HG03558 (cell line): ENCODE measurements around the gene SGTA.
"Not testable (repeated sequence)": the region's sequence is repeated elsewhere in the genome, so short reads cannot be mapped to it uniquely, and the experiment has no call there.

ENCODE experiments used
- ATAC-seq: cut with Tn5 transposase; IDR thresholded peaks from one replicate; pipeline ENCODE4 v1.9.1; 2021; ENCODE audit warnings: moderate number of reproducible peaks; ENCODE audit not compliant: unreplicated experiment; ENCODE audit errors: extremely low read depth

The SGTA gene

DNA sequence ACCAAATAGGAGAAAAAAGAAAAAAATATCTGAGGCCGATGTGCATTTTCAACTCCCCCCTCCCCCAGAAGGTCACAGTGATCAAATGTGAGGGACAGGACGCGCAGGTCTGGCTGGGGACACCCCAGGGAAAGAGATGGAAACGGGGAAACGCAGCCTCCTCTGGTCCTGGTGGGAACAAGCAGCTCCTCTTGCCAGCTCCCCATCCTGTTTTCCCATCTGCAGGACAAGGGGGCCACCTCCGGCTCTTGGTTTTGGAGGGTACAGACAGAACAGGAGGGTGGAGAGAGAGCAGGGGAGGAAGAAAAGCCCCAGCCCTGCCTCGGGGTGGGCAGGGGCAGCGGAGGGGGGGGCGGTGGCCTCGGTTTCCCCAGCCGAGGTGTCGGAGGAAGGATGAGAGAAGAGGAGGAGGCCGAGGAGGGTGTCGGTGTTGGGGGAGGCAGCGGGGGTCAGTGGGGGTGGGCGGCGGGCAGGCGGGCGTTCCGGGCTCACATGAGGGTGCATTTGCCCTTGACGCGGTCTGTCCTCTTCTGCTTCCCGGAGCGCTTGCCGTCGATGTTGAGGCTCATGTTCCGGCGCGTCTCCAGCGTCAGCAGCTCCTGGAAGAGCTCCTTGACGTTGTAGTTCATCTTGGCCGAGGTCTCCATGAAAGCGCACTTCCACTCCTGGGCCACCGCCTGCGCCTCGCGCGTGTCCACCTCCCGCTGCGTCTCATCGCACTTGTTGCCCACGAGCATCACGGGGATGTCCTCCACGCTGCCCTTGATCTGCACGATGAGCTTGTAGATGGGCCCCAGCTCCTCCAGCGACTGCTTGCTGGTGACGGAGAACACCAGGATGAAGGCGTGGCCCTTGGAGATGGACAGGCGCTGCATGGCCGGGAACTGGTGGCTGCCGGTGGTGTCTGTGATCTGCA lies 66.1 kb downstream of the SGTA start:
- no peak for ATAC-seq

DNA sequence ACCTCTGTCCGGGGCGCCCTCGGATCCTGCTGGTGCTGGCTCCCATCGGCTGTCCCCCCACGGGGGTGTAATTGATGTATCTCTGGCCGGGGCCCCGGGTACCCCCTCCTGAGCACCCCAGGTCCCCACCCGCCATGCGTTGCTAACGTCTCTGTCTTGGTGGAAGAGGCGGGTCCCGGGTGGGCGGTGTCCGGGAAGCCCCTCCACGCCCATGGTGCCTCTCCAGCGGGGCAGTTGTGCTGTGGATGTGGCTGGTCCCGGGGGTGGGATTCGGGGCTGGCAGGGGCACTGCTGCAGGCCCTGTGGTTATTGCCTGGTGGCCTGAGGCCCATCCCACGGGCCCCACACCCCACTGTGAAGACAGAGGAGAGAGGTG lies 66.8 kb downstream of the SGTA start:
- ATAC-seq = no peak

DNA sequence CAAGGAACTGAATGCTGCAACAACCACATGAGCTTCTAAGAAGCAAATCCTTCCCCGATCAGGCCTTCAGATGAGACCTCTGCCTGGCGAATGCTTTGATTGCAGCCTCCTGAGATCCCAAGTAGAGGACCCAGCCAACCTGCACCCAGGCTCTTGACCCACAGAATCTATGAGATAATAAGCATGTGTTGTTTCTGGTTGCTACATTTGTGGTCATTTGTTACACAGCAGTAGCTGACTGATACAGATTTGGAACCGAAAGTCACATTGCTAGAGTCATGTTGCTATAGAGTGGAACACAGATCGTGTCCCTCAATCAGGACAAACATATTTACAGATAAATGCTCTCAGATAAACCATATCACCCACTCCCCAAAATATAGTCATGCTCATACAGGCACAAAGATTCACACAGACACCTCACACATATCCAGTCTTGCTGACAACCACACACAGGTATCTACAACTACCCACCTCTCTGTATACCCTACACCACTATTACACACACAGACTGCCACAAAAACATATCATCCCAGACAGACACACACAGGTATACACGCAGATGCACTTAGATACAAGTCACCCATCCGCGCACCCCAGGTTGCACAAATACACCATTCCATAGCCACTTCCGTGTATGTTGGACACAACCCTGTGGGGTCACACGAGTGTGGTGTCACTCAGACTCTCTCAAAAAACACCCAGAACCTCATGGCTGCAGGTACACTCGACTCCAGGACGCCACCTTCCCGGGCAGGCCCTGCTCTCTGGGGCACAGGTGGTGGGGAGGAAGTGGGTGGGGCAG lies 67.4 kb downstream of the SGTA start:
- no peak for ATAC-seq

DNA sequence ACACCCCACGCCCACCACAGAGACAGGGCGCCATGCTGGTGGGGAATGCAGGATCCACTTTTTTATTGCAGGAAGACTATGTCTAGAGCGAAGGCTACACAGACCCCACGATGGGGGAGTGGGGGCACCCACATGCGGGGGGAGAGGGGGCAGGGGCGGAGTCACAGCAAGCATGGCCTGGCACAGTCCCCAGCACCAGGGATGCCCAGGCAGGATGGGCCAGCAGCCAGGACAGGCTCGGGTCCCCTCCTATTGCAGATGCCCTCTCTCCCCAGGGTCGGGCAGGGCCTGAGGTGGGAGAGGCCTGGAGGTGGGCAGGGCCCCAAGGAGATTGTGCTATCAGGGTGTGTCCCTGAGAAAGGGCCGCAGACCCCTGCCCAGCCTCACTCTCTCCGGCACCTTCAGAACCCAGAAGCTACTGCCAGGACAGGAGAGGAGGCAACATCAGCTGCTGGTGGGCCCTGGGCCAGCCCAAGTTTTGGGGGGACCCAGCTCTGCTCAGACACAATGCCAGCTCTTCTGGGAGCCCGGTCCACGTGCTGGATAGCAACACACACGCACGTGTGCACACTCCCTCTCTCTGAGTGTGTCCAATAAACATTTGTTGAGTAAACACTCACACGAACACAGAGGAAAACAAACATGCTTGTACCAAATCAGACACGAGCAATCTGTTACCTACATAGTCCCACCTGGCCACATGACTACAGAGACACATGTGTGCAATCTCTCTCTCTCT lies 68.4 kb downstream of the SGTA start:
- no peak for ATAC-seq

DNA sequence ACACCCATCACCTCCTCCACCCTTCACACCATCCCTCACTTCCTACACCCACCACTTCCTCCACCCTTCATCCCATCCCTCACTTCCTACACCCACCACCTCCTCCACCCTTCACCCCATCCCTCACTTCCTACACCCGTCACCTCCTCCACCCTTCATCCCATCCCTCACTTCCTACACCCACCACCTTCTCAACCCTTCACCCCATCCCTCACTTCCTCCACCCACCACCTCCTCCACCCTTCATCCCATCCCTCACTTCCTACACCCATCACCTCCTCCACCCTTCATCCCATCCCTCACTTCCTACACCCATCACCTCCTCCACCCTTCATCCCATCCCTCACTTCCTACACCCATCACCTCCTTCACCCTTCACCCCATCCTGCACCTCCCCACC lies 69.0 kb downstream of the SGTA start:
- ATAC-seq = not testable (repeated sequence)

DNA sequence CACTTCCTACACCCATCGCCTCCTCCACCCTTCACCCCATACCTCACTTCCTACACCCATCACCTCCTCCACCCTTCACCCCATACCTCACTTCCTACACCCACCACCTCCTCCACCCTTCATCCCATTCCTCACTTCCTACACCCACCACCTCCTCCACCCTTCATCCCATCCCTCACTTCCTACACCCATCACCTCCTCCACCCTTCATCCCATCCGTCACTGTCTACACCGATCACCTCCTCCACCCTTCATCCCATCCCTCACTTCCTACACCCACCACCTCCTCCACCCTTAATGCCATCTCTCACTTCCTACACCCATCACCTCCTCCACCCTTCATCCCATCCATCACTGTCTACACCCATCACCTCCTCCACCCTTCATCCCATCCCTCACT lies 69.9 kb downstream of the SGTA start:
- not testable (repeated sequence) for ATAC-seq

DNA sequence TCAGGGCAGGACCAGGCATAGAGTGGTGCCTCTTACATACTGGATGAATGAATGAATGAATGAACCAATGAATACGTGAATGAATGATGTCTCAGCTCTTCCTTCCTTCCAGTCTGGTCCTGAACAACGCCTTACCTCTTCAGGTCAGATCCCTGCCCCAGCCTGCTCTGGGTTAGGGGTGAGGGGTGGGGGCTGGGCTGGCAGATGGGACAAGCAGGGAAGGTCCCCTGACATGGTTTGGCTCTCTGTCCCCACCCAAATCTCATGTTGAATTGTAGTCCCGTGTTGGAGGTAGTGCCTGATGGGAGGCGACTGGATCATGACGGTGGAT lies 71.2 kb downstream of the SGTA start:
- no peak for ATAC-seq

DNA sequence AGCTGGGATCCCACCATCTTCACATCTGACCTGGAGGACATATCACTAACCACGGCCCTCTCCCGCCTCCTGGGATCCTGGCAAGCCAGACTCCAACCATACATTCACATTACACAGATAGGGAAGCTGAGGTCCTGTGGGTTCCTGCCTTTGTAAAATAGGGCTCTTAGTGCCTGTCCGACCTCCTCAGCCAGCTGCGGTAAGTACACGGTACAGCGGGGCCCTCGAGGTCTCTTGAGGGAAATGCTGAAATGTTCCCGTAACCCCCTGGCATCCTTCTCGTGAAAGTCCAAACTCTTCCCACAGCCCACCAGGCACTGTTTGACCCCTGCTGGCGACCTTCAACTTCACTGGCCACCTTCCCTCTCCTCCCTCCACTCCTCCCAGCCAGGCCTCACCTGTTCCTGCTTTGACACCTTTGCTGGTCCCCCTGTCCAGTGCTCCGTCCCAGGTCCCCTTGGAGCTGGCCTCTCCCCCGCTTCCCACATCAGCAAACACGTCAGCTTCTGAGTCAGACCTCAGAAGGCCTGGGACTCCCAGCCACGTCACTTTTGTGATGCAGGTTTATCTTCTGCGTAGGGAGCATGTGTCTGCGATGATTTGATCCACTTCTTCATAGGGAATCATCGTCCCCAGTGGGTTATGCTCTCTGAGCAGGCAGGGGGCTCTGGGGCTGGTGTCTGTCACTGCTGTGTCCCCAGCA lies 71.8 kb downstream of the SGTA start:
- no peak for ATAC-seq

DNA sequence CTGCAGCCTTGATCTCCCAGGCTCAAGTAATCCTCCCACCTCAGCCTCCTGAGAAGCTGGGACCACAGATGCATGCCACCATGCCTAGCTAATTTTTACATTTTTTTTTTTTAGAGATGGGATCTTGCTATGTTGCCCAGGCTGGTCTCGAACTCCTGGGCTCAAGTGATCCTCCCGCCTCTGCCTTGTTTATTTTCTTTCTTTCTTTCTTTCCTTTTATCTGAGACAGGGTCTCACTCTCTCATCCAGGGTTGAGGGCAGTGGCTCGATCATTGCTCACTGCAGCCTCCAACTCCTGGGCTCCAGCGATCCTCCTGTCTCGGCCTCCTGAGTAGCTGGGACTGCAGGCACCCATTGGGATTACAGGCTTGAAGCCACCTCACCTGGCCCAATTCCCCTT lies 76.8 kb downstream of the SGTA start:
- no peak for ATAC-seq
